ENCODE data around the gene PHEX. TPM values are rescaled to one million over a fixed set of nuclear protein-coding genes. Genes with fewer than 3 reads are reported as not detected.

PHEX gene
- total RNA-seq, 2 experiments from 2014 or later, result 22.3 to 22.4 TPM

DNA sequence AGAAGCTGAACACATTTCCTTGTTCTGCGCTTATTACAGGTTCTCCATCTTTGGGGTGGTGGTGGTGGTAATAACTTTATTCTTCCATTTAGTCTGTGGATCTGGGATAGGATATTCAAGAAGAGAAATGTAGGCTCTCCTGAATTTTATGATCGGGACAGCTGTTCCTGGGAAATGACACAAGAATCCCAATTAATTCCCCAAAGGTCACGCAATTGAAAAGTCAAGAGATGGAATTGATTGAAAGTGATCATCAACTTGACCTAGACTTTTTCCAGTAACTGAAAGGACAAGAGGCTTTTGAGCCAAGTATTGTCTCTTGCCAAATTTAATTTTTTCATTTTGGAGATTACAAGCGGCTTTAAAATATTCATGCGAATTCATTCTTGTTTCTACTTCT lies 141.8 kb downstream of the PHEX start:
- Mint-ChIP-seq H3K9me3 (no peaks in the 10 kb centered on the region), H3K27ac (no peak overlapping the region), H3K4me3 (no peak overlapping the region), H3K27me3 (no peaks in the 10 kb centered on the region), H3K36me3 (peaks cover 21% of the 10 kb centered on the region), H3K4me1 (peaks cover 6% of the 10 kb centered on the region)
- no peak for DNase-seq

GRCh38 chrX:22177950-22178515 lies 145.9 kb downstream of the PHEX start:
- DNase-seq, result no peak
- Mint-ChIP-seq H3K4me1 (peaks cover 3% of the 10 kb centered on the region), H3K27me3 (no peaks in the 10 kb centered on the region), H3K9me3 (peaks cover 2% of the 10 kb centered on the region), H3K27ac (no peak overlapping the region), H3K4me3 (no peak overlapping the region), H3K36me3 (peaks cover 18% of the 10 kb centered on the region)

- no peaks in the 10 kb centered on the region for H3K27me3 Mint-ChIP-seq
- no peak for DNase-seq
- H3K4me3 Mint-ChIP-seq, result no peak overlapping the region
- no peak overlapping the region for H3K27ac Mint-ChIP-seq
- peaks cover 2% of the 10 kb centered on the region for H3K9me3 Mint-ChIP-seq
- peaks cover 24% of the 10 kb centered on the region for H3K36me3 Mint-ChIP-seq
- no peaks in the 10 kb centered on the region for H3K4me1 Mint-ChIP-seq
Measured at GRCh38 chrX:22184096-22184495, 152.0 kb downstream of the PHEX start.

- Mint-ChIP-seq H3K4me1 (no peaks in the 10 kb centered on the region), H3K27ac (no peak overlapping the region), H3K36me3 (peaks cover 14% of the 10 kb centered on the region), H3K9me3 (no peaks in the 10 kb centered on the region), H3K4me3 (no peak overlapping the region), H3K27me3 (no peaks in the 10 kb centered on the region)
- DNase-seq, result no peak
Measured at GRCh38 chrX:22186165-22186564, 154.0 kb downstream of the PHEX start.

DNA sequence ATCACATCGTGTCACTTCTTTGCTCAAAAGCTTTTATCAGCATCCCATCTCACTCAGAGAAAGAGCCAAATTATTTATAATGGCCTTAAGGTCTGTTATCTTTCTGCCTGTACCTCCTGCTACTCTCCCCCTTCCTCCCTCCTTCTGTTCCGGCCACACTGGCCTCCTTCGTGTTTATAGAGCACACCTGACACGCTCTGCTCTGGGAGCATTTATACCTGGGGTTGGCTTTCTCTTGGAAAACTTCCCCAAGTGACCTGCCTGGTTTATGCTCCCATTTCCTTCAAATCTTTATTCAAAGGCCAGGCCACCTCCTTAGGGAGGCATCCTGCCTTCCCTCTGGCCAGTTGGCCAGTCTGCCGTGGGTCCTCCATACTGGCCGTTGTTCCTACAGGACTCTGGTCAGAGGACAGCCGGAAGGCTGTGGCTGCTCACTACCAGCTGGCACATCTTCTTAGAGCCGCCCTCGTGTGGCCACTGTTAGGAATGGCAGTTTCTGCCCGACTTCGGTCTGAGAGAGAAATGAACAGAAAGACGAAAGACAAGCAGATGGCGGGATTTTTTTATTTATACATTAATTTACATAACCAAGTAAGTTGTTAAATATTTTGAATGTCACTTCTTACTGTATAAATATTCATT lies 160.4 kb downstream of the PHEX start:
- no peak overlapping the region for H3K4me3 Mint-ChIP-seq
- H3K27ac Mint-ChIP-seq, result no peak overlapping the region
- H3K4me1 Mint-ChIP-seq, result peaks cover 9% of the 10 kb centered on the region
- no peaks in the 10 kb centered on the region for H3K9me3 Mint-ChIP-seq
- H3K36me3 Mint-ChIP-seq, result peaks cover 17% of the 10 kb centered on the region
- DNase-seq, result peak; percentile 47
- no peaks in the 10 kb centered on the region for H3K27me3 Mint-ChIP-seq

GRCh38 chrX:22193851-22194659 lies 161.9 kb downstream of the PHEX start:
- Mint-ChIP-seq H3K4me3 (no peak overlapping the region), H3K4me1 (peaks cover 9% of the 10 kb centered on the region), H3K9me3 (no peaks in the 10 kb centered on the region), H3K27ac (no peak overlapping the region), H3K36me3 (peaks cover 22% of the 10 kb centered on the region), H3K27me3 (no peaks in the 10 kb centered on the region)
- no peak for DNase-seq

DNA sequence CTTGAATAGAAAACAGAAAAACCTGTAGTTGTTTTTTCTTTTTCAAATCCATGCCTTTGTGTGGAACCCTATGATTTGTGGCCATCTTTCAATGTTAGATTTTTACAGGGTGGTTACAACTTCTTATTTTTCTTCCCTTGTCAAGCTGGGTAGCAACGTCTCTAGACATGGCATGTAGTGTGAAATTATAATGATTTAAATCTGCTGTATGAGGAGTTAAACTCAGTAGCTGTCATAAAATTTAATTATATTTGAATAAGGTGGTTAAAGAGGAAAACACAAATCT lies 162.5 kb downstream of the PHEX start:
- no peaks in the 10 kb centered on the region for H3K9me3 Mint-ChIP-seq
- no peak overlapping the region for H3K4me3 Mint-ChIP-seq
- no peak overlapping the region for H3K27ac Mint-ChIP-seq
- peaks cover 22% of the 10 kb centered on the region for H3K36me3 Mint-ChIP-seq
- no peaks in the 10 kb centered on the region for H3K27me3 Mint-ChIP-seq
- peaks cover 9% of the 10 kb centered on the region for H3K4me1 Mint-ChIP-seq
- DNase-seq, result no peak

- Mint-ChIP-seq H3K4me1 (peaks cover 9% of the 10 kb centered on the region), H3K27ac (no peak overlapping the region), H3K4me3 (no peak overlapping the region), H3K9me3 (no peaks in the 10 kb centered on the region), H3K27me3 (no peaks in the 10 kb centered on the region), H3K36me3 (peaks cover 23% of the 10 kb centered on the region)
- DNase-seq, result no peak
Measured at GRCh38 chrX:22196149-22196548, 164.0 kb downstream of the PHEX start.

- no peaks in the 10 kb centered on the region for H3K9me3 Mint-ChIP-seq
- peaks cover 4% of the 10 kb centered on the region for H3K27me3 Mint-ChIP-seq
- H3K4me1 Mint-ChIP-seq, result peaks cover 2% of the 10 kb centered on the region
- no peak overlapping the region for H3K4me3 Mint-ChIP-seq
- peaks cover 15% of the 10 kb centered on the region for H3K36me3 Mint-ChIP-seq
- DNase-seq, result no peak
- no peak overlapping the region for H3K27ac Mint-ChIP-seq
Measured at GRCh38 chrX:22202251-22202650, 170.1 kb downstream of the PHEX start.

DNA sequence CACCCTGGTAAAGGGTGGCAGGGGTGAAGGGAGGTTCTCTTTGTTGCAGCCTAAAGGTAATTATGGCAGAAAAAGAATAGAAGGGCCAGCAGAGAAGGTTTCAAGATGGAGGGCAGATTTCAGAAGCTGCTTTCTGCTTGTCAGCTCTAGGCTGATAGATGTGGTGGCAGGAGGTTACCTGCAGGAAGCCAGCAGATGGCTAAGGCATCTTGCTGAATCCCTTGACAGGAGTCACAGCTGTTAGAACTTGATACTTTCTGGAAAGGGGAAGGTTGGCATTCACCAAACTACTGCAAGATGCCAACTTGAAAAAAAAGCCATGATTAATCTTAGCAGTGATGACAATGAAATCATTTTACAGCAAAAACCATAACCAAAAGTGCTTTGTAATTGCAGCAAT lies 171.1 kb downstream of the PHEX start:
- no peaks in the 10 kb centered on the region for H3K9me3 Mint-ChIP-seq
- no peak overlapping the region for H3K27ac Mint-ChIP-seq
- H3K36me3 Mint-ChIP-seq, result peaks cover 12% of the 10 kb centered on the region
- DNase-seq, result no peak
- H3K27me3 Mint-ChIP-seq, result peaks cover 4% of the 10 kb centered on the region
- no peak overlapping the region for H3K4me3 Mint-ChIP-seq
- H3K4me1 Mint-ChIP-seq, result peaks cover 2% of the 10 kb centered on the region

DNA sequence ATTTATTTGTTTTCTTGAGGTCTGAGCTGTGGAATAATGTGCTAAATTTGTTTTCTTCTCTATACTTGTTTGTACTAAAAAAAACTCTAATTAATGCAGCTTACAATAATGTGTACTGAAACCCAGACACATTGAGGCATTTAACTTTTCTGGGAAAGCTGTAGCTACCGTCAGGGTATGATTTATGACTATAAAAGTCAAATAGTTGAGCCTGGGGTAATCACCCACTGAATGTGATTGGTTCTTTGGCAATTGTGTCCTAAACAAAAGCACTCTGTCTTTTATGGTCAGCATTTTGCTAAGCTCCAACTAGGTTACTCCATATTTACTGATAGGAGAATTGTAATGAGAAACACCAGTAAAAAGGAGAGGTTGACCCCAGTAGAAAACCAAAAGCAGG lies 174.7 kb downstream of the PHEX start:
- H3K36me3 Mint-ChIP-seq, result peaks cover 8% of the 10 kb centered on the region
- no peak overlapping the region for H3K4me3 Mint-ChIP-seq
- H3K9me3 Mint-ChIP-seq, result no peaks in the 10 kb centered on the region
- H3K27ac Mint-ChIP-seq, result no peak overlapping the region
- no peak for DNase-seq
- H3K4me1 Mint-ChIP-seq, result no peaks in the 10 kb centered on the region
- H3K27me3 Mint-ChIP-seq, result peaks cover 4% of the 10 kb centered on the region

- Mint-ChIP-seq H3K4me1 (no peaks in the 10 kb centered on the region), H3K4me3 (no peak overlapping the region), H3K9me3 (no peaks in the 10 kb centered on the region), H3K36me3 (peaks cover 14% of the 10 kb centered on the region), H3K27ac (no peak overlapping the region), H3K27me3 (no peaks in the 10 kb centered on the region)
- DNase-seq, result no peak
Measured at GRCh38 chrX:22220941-22221340, 188.8 kb downstream of the PHEX start.

DNA sequence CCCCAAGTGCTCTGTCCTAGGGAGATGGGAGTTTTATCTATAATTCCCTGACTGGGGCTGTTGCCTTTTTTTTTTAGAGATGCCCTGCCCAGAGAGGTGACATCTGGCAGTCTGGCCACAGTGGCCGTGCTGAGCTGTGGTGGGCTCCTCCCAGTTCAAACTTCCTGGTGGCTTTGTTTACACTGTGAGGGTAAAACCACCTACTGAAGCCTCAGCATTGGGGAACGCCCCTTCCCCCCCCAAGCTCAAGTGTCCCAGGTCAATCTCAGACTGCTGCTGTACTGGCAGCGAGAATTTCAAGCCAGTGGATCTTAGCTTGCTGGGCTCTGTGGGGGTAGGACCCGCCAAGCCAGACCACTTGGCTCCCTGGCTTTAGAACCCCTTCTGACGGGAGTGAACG lies 202.3 kb downstream of the PHEX start:
- no peaks in the 10 kb centered on the region for H3K27me3 Mint-ChIP-seq
- DNase-seq, result no peak

DNA sequence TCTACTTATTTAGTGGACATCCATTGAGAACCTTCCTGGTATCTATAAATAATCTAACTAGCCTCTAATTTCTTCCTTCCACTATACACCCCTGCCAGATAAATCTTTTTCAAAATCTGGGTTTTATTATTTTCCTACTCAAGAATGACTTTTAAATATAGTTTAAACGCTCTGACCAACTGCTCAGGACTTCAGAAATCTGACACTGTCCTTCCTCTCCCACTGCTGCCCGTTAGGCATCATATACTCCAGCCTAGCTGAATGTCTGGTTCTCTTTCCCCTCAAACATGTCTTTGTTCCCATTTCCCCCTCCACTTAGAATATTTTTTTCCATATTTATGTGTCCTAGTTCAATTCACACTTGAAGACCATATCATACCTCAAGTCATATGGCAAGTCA lies 205.4 kb downstream of the PHEX start:
- no peaks in the 10 kb centered on the region for H3K4me1 Mint-ChIP-seq
- no peak for DNase-seq
- peaks cover 2% of the 10 kb centered on the region for H3K9me3 Mint-ChIP-seq
- peaks cover 47% of the 10 kb centered on the region for H3K36me3 Mint-ChIP-seq
- no peaks in the 10 kb centered on the region for H3K27me3 Mint-ChIP-seq
- no peak overlapping the region for H3K27ac Mint-ChIP-seq
- H3K4me3 Mint-ChIP-seq, result no peak overlapping the region

More for the DNA sequence above, 202.3 kb downstream of the PHEX start:
- no peaks in the 10 kb centered on the region for H3K4me1 Mint-ChIP-seq
- no peak overlapping the region for H3K27ac Mint-ChIP-seq
- peaks cover 32% of the 10 kb centered on the region for H3K36me3 Mint-ChIP-seq
- no peak overlapping the region for H3K4me3 Mint-ChIP-seq
- H3K9me3 Mint-ChIP-seq, result no peaks in the 10 kb centered on the region

DNA sequence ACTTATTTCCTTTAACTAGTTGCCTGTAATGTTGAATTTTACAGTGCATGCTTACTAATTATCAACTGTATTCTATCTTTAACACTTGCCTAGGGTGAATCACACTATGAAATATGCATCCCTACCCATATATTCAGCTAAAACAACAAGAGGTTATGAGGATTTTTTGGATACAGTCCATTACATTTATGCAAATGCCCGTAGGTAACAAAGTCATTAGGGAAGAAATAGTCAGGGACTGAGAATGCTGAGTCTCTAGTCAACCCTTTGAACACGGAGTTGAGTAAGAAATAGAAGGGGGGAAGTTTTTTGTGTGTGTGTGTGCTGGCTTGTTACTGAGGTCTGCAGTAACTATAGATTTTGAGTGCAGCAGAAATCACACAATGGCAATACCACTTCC lies 214.5 kb downstream of the PHEX start:
- no peak for DNase-seq
- no peaks in the 10 kb centered on the region for H3K9me3 Mint-ChIP-seq
- H3K4me3 Mint-ChIP-seq, result no peak overlapping the region
- H3K36me3 Mint-ChIP-seq, result peaks cover 5% of the 10 kb centered on the region
- no peak overlapping the region for H3K27ac Mint-ChIP-seq
- H3K4me1 Mint-ChIP-seq, result no peaks in the 10 kb centered on the region
- no peaks in the 10 kb centered on the region for H3K27me3 Mint-ChIP-seq

DNA sequence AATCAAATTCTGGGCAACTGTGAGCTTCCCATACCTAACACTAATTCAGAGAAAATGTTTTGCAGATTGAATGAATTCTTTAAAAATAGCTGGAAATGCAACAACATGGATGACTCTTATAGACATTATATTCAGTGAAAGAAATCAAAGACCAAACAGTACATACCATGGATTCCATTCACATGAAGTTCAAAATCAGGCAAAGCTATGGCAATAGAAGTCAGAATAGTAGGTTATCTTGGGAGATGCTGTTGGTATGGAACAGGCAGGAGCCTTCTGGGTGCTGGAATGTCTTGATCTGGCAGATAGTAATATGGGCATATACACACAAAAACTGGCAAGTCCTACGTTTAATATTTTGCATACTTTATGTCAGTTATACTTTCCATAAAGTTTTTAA lies 215.0 kb downstream of the PHEX start:
- Mint-ChIP-seq H3K27me3 (no peaks in the 10 kb centered on the region), H3K4me3 (no peak overlapping the region), H3K4me1 (no peaks in the 10 kb centered on the region), H3K27ac (no peak overlapping the region), H3K36me3 (peaks cover under 1% of the 10 kb centered on the region), H3K9me3 (no peaks in the 10 kb centered on the region)
- DNase-seq, result no peak

Measured in activated naive CD8-positive, alpha-beta T cell treated with anti-CD3 and anti-CD28 coated beads for 36 hours (primary cell).